ENCODE data around the gene CAT. TPM values are rescaled to one million over a fixed set of nuclear protein-coding genes. Genes with fewer than 3 reads are reported as not detected.

CAT gene
- polyA plus RNA-seq, 3 donors = 122 to 432 (median 429) TPM

GRCh38 chr11:34483106-34483874 is 44.6 kb downstream of the CAT start:
- Mint-ChIP-seq H3K27me3 (ENCODE audit: low read depth in 3 of 3) (peaks cover 1 to 6% (median 2%) of the 10 kb centered on the region in 3 donors), H3K4me1 (no peaks in the 10 kb centered on the region), H3K27ac (no peak overlapping the region), H3K4me3 (no peak overlapping the region), H3K9me3 (no peaks in the 10 kb centered on the region), H3K36me3 (no peaks in the 10 kb centered on the region)
- no peaks in the 10 kb centered on the region for H3K4me1 ChIP-seq (ENCODE audit: control insufficient read depth in 1 of 2, insufficient read depth in 2 of 2, low read length in 2 of 2)
- no peaks in the 10 kb centered on the region for H3K9me3 ChIP-seq (replicated peaks in 1 of 2; ENCODE audit: control insufficient read depth in 1 of 2, insufficient read depth in 1 of 2, low read length in 2 of 2)
- no peaks in the 10 kb centered on the region for H4K20me1 ChIP-seq (ENCODE audit: insufficient read depth, low read length)
- no peak overlapping the region for H3K27ac ChIP-seq (ENCODE audit: low read depth in 1 of 2, low read length in 2 of 2)
- no peak overlapping the region for H2AFZ ChIP-seq (ENCODE audit: insufficient read depth, low read depth, low read length, poor library complexity, severe bottlenecking)
- 86% methylated on average over 7 of the region's 9 CpGs for WGBS (ENCODE audit: insufficient coverage)
- intact Hi-C loops (cut with micrococcal nuclease) = no loop called here
- no peaks in the 10 kb centered on the region for H3K79me2 ChIP-seq (ENCODE audit: insufficient read depth, low read length)
- no peak overlapping the region for H3K4me2 ChIP-seq (replicated peaks; ENCODE audit: extremely low read depth, low read length, poor library complexity, severe bottlenecking)
- no peak overlapping the region for H3K4me3 ChIP-seq (replicated peaks in 1 of 3; ENCODE audit: low read depth in 2 of 3, low read length in 3 of 3)
- TF ChIP-seq CTCF (IDR thresholded peaks at IDR 0.05) = no peak
- no peaks in the 10 kb centered on the region for H3K36me3 ChIP-seq (replicated peaks in 1 of 2; ENCODE audit: control insufficient read depth in 1 of 2, insufficient read depth in 2 of 2, low read length in 2 of 2)
- H3K9ac ChIP-seq (ENCODE audit: insufficient read depth, low read length, poor library complexity, severe bottlenecking) = no peak overlapping the region
- no peak for DNase-seq
- no peaks in the 10 kb centered on the region for H3K27me3 ChIP-seq (ENCODE audit: control insufficient read depth in 2 of 2, insufficient read depth in 2 of 2, low read length in 2 of 2)

DNA sequence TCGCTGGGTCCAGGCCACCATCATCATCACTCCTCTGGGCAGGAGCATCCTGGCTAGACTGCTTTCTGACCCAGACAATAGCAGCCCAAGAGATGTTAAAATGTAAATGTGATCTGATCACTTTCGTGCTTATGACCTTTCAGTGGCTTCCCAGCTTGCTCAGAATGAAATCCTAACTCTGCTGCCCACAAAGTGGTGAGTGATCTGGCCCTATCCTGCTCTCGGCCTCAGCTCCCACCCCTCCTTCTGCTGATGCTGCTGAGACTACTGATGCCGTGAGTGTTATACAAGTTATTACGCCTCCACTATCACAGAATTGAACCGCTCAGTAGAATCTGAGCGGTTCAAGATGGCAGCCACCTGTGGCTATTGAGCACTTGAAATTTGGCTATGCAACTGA is 48.7 kb downstream of the CAT start:
- Histone ChIP-seq H3K4me2 (replicated peaks; ENCODE audit: extremely low read depth, low read length, poor library complexity, severe bottlenecking) (no peak overlapping the region), H2AFZ (ENCODE audit: insufficient read depth, low read depth, low read length, poor library complexity, severe bottlenecking) (no peak overlapping the region), H4K20me1 (ENCODE audit: insufficient read depth, low read length) (no peaks in the 10 kb centered on the region), H3K9ac (ENCODE audit: insufficient read depth, low read length, poor library complexity, severe bottlenecking) (no peak overlapping the region), H3K4me1 (ENCODE audit: control insufficient read depth in 1 of 2, insufficient read depth in 2 of 2, low read length in 2 of 2) (no peaks in the 10 kb centered on the region), H3K9me3 (replicated peaks in 1 of 2; ENCODE audit: control insufficient read depth in 1 of 2, insufficient read depth in 1 of 2, low read length in 2 of 2) (no peaks in the 10 kb centered on the region), H3K36me3 (replicated peaks in 1 of 2; ENCODE audit: control insufficient read depth in 1 of 2, insufficient read depth in 2 of 2, low read length in 2 of 2) (no peaks in the 10 kb centered on the region), H3K27ac (ENCODE audit: low read depth in 1 of 2, low read length in 2 of 2) (no peak overlapping the region), H3K27me3 (ENCODE audit: control insufficient read depth in 2 of 2, insufficient read depth in 2 of 2, low read length in 2 of 2) (no peaks in the 10 kb centered on the region), H3K79me2 (ENCODE audit: insufficient read depth, low read length) (no peaks in the 10 kb centered on the region), H3K4me3 (replicated peaks in 1 of 3; ENCODE audit: low read depth in 2 of 3, low read length in 3 of 3) (no peak overlapping the region)
- 100% methylated on average over 1 of the region's 7 CpGs for WGBS (ENCODE audit: insufficient coverage)
- no peak overlapping the region for H3K4me3 Mint-ChIP-seq
- no peak for DNase-seq
- intact Hi-C loops (cut with micrococcal nuclease) = no loop called here
- no peak overlapping the region for H3K27ac Mint-ChIP-seq
- TF ChIP-seq CTCF (IDR thresholded peaks at IDR 0.05) = no peak
- no peaks in the 10 kb centered on the region for H3K36me3 Mint-ChIP-seq
- no peaks in the 10 kb centered on the region for H3K9me3 Mint-ChIP-seq
- H3K27me3 Mint-ChIP-seq (ENCODE audit: low read depth in 3 of 3) = peaks cover 0 to 4% (median 1%) of the 10 kb centered on the region in 3 donors
- H3K4me1 Mint-ChIP-seq = no peaks in the 10 kb centered on the region
